ENCODE results near the gene RAD54L. TPM values are rescaled to one million over a fixed set of nuclear protein-coding genes. Genes with fewer than 3 reads are reported as not detected.
"Not testable (repeated sequence)": the region's sequence is repeated elsewhere in the genome, so short reads cannot be mapped to it uniquely, and the experiment has no call there.

Gene RAD54L
- total RNA-seq, 1 experiment from 2014 or later = 54.7 TPM

DNA sequence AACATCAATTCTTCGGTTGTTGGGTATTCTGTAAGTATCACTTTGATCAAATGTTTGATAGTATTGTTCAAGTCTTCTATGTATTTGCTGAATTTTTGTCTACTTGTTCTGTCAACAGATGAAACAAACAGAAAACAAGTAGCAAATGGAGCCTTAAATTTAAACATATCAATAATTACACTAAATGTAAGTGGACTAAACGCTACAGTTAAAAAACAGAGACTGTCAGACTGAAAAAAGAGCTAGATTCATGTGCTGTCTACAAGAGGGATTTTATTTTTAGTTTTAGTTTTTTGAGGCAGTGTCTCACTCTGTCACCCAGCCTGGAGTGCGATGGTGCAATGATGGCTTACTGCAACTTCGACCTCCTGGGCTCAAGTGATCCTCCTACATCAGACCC is 10.7 kb upstream of the RAD54L start:
- H3K9me3 Mint-ChIP-seq = peaks cover 30% of the 10 kb centered on the region
- H3K27ac Mint-ChIP-seq = no peak overlapping the region
- no peaks in the 10 kb centered on the region for H3K4me1 Mint-ChIP-seq
- H3K36me3 Mint-ChIP-seq = peaks cover 23% of the 10 kb centered on the region
- DNase-seq (ENCODE audit: low spot score) = no peak
- H3K27me3 Mint-ChIP-seq (ENCODE audit: low read depth) = peaks cover 15% of the 10 kb centered on the region; the same call in 1 of the 2 replicates
- no peak overlapping the region for H3K4me3 Mint-ChIP-seq
- ChIA-PET CTCF (interaction anchor here (1.4 kb wide), 1 partner anchor 8 kb away, joined by 4 read pairs; no protein-coding TSS in a partner anchor), POLR2A (no interaction called here)
- no peak for ATAC-seq
- no peak for TF ChIP-seq NR3C1 (CRISPR knock-in tag; conservative IDR thresholded peaks at IDR 0.05; ENCODE audit: low read depth)
- no peak for TF ChIP-seq GRHL2 (CRISPR knock-in tag; IDR thresholded peaks at IDR 0.05; ENCODE audit: insufficient replicate concordance, severe bottlenecking)
- TF ChIP-seq SMAD3 (CRISPR knock-in tag; IDR thresholded peaks at IDR 0.05; ENCODE audit: borderline replicate concordance) = no peak
- TF ChIP-seq EMX1 (CRISPR knock-in tag; IDR thresholded peaks at IDR 0.05) = no peak
- TF ChIP-seq JUN (CRISPR knock-in tag; IDR thresholded peaks at IDR 0.05) = no peak
- TF ChIP-seq, protein P1, sequence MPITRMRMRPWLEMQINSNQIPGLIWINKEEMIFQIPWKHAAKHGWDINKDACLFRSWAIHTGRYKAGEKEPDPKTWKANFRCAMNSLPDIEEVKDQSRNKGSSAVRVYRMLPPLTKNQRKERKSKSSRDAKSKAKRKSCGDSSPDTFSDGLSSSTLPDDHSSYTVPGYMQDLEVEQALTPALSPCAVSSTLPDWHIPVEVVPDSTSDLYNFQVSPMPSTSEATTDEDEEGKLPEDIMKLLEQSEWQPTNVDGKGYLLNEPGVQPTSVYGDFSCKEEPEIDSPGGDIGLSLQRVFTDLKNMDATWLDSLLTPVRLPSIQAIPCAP (CRISPR knock-in tag; IDR thresholded peaks at IDR 0.05) = no peak
- TF ChIP-seq, protein P2, sequence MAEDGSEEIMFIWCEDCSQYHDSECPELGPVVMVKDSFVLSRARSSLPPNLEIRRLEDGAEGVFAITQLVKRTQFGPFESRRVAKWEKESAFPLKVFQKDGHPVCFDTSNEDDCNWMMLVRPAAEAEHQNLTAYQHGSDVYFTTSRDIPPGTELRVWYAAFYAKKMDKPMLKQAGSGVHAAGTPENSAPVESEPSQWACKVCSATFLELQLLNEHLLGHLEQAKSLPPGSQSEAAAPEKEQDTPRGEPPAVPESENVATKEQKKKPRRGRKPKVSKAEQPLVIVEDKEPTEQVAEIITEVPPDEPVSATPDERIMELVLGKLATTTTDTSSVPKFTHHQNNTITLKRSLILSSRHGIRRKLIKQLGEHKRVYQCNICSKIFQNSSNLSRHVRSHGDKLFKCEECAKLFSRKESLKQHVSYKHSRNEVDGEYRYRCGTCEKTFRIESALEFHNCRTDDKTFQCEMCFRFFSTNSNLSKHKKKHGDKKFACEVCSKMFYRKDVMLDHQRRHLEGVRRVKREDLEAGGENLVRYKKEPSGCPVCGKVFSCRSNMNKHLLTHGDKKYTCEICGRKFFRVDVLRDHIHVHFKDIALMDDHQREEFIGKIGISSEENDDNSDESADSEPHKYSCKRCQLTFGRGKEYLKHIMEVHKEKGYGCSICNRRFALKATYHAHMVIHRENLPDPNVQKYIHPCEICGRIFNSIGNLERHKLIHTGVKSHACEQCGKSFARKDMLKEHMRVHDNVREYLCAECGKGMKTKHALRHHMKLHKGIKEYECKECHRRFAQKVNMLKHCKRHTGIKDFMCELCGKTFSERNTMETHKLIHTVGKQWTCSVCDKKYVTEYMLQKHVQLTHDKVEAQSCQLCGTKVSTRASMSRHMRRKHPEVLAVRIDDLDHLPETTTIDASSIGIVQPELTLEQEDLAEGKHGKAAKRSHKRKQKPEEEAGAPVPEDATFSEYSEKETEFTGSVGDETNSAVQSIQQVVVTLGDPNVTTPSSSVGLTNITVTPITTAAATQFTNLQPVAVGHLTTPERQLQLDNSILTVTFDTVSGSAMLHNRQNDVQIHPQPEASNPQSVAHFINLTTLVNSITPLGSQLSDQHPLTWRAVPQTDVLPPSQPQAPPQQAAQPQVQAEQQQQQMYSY (CRISPR knock-in tag; IDR thresholded peaks at IDR 0.05) = no peak
- TF ChIP-seq NR2C2 (CRISPR knock-in tag; IDR thresholded peaks at IDR 0.05) = no peak
- no peak for TF ChIP-seq HMGXB4 (CRISPR knock-in tag; IDR thresholded peaks at IDR 0.05)
- no peak for TF ChIP-seq TCF7 (CRISPR knock-in tag; IDR thresholded peaks at IDR 0.05; ENCODE audit: low read depth)
- TF ChIP-seq HMGA2 (CRISPR knock-in tag; IDR thresholded peaks at IDR 0.05) = no peak
- TF ChIP-seq MXD4 (CRISPR knock-in tag; IDR thresholded peaks at IDR 0.05; ENCODE audit: borderline replicate concordance) = no peak
- TF ChIP-seq MYBL2 (CRISPR knock-in tag; IDR thresholded peaks at IDR 0.05) = no peak
- TF ChIP-seq CTCF (IDR thresholded peaks at IDR 0.05) = no peak
- no peak for TF ChIP-seq OVOL2 (CRISPR knock-in tag; IDR thresholded peaks at IDR 0.05; ENCODE audit: borderline replicate concordance)
- no peak for TF ChIP-seq ATF6 (CRISPR knock-in tag; IDR thresholded peaks at IDR 0.05)
- TF ChIP-seq CREB1 (CRISPR knock-in tag; IDR thresholded peaks at IDR 0.05) = no peak
- TF ChIP-seq, protein P3, sequence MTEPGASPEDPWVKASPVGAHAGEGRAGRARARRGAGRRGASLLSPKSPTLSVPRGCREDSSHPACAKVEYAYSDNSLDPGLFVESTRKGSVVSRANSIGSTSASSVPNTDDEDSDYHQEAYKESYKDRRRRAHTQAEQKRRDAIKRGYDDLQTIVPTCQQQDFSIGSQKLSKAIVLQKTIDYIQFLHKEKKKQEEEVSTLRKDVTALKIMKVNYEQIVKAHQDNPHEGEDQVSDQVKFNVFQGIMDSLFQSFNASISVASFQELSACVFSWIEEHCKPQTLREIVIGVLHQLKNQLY (CRISPR knock-in tag; IDR thresholded peaks at IDR 0.05) = no peak

GRCh38 chr1:46238865-46239264 is 8.7 kb upstream of the RAD54L start:
- H3K27ac Mint-ChIP-seq; CTCF ChIA-PET; H3K4me1 Mint-ChIP-seq; DNase-seq (ENCODE audit: low spot score); H3K4me3 Mint-ChIP-seq; ATAC-seq: not testable (repeated sequence)
- POLR2A ChIA-PET = interaction anchor here (1.0 kb wide), 1 partner anchor 16 kb away, joined by 3 read pairs; no protein-coding TSS in a partner anchor
- Mint-ChIP-seq H3K36me3 (peaks cover 26% of the 10 kb centered on the region), H3K9me3 (peaks cover 35% of the 10 kb centered on the region), H3K27me3 (ENCODE audit: low read depth) (peaks cover 15% of the 10 kb centered on the region; the same call in 1 of the 2 replicates)

- CTCF ChIA-PET; H3K27ac Mint-ChIP-seq; H3K4me3 Mint-ChIP-seq; ATAC-seq; POLR2A ChIA-PET; DNase-seq (ENCODE audit: low spot score); H3K4me1 Mint-ChIP-seq: not testable (repeated sequence)
- Mint-ChIP-seq H3K9me3 (peaks cover 29% of the 10 kb centered on the region), H3K27me3 (ENCODE audit: low read depth) (peaks cover 15% of the 10 kb centered on the region; the same call in 1 of the 2 replicates), H3K36me3 (peaks cover 23% of the 10 kb centered on the region)
Observed at GRCh38 chr1:46241733-46242132, 5.8 kb upstream of the RAD54L start.
